AG20443 (cell line): ENCODE measurements around the gene GNG7.
A peak's percentile ranks its signal among the peaks of the same experiment; 100 is the strongest.
"Not testable (repeated sequence)": the region's sequence is repeated elsewhere in the genome, so short reads cannot be mapped to it uniquely, and the experiment has no call there.

ENCODE experiments used
- DNase-seq: peaks from one replicate; pipeline ENCODE4 v3.0.0; 2012; ENCODE audit warnings: low spot score, mixed read lengths

The GNG7 gene

GRCh38 chr19:2507109-2507508, 195.4 kb downstream of the GNG7 start:
- DNase-seq, result peak; percentile 37

DNA sequence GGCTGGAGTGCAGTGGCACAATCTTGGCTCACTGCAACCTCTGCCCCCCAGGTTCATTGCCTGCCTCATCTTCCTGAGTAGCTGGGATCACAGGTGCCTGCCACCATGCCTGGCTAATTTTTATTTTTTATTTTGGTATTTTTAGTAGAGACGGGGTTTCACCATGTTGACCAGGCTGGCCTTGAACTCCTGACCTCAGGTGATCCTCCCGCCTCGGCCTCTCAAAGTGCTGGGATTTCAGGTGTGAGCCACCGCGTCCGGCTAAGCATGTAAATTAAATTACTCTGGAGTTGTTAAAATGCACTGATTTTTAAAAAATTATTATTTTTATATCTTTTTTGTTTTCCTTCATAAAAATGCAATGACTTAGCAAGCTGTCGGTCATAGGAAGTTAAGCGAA, 195.8 kb downstream of the GNG7 start:
- DNase-seq, result not testable (repeated sequence)

- DNase-seq, result peak; percentile 88
These were observed 198.9 kb downstream of the GNG7 start for GRCh38 chr19:2503521-2504109.

GRCh38 chr19:2500841-2501261, 201.6 kb downstream of the GNG7 start:
- peak; percentile 38 for DNase-seq

DNA sequence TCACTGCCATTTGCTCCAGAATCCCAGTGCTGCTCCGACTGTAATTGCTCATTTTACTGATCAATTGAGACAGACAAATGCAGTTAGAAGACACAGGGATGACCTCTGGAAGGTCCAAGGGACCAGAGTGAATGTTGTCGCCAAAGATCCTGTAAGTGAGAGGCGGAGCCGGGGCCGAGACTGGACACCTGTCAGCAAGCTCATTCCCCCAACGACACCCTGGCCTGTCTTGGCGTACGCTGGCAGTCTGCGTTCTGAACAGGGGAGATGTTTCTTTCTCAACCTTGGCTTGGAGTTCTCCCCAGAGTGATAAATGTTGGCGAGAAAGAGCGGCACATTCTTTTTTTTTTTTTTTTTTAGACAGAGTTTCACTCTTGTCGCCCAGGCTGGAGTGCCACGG, 202.3 kb downstream of the GNG7 start:
- DNase-seq, result no peak

GRCh38 chr19:2497186-2497585, 205.3 kb downstream of the GNG7 start:
- DNase-seq, result no peak

DNA sequence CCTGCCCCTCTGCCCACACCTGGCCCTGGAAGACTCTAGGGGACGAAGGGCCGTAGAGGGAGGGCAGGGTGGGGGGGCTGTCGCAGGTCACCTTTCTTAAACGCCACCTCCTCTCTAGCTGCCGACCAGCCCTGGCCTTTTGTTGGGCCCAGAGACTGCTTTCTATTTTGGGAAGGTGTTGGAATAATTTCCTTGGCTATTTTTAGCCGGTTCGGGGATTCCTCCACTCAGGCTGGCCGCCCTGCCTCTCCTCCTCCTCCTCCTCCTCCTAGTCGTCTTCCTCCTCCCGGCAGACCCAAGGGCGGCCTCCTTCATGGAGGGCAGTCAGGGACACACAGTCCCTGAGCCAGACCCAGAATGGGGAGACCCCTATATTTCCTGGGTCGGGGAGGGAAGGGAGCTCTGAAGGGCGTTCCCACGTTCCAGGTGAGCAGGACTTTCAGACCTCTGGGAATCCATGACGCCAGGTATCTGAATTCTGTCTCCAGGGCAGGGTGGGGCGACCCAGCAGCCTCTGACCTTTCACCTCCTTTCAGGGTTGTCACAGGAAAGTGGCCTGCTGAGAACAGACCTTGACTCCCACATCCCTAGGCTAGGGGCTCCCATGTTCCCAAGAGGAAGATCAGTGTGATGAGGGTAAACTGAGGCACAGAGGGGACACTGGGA, 206.7 kb downstream of the GNG7 start:
- peak; percentile 53 for DNase-seq

DNA sequence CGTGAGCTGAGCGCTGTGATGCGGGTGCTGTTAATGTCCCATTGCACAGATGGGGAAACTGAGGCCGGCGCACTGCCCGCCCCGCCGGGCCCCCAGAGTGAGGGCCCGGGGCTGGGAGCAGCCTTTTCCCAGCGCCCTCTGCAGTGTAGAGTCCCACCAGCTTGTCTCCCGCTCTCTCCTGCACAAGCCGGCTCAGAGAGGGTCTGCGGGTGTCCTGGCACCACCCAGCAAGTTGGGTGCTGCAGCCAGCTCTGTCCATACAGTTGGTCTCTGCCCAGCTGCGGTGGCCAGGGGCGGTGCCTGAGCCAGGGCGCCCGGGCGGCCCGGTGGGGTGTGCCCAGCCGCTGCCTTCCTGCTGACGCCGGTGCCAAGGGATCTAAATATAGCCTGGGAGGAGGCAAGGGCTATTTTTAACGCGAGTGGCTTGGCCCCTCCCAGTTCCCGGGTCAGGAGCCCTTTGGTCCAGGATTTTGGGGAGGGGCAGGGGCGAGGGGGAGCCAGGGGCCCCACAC, 207.3 kb downstream of the GNG7 start:
- peak; percentile 86 for DNase-seq

DNA sequence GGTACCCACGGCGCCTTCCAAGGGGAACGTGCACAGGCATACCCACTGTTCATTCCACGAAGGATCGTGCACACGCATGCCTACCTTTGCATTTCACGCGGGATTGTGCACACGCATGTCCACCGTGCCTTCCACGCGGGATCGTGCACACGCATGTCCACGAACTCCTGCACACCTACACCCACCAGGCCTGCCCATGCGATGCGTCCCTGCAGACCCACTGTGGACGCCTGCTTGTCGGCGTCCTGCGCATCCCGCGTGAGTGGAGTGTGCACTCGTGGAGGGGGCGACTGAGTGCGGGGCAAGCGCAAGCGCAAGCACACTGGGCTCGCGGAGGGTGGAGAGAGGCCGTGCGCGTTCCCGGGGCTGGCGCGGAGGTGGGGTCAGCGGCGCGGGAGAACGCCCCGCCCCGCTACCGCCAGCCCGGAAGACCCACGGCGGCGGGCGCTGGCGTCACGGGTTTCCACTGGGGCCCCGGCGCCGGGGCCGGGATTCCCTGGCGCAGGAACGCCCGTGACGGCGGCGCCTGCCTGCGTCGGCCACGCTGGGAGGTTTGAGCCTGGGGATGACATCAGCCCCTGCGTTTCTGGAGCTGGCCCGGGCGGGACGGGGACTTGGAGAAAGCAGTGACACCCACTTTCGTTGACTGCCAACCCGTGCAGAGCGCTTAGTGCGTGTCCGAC, 207.9 kb downstream of the GNG7 start:
- peak; percentile 89 for DNase-seq

DNA sequence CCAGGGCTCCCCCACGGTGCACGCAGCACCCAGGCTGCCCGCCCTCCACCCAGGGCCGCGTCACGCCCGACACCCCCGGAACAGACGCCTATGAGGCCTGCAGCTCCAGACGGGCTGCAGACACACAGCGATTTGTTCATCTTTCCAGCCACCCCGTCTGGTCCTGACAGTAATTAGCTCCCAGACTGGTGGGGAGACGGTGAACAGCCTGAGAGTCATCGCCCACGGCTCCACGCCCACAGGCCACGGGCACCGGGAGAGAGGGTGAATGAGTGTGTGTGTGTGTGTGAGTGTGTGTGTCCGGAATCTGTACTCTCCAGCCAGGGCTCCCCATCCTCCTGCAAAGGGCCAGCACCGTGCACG, 208.4 kb downstream of the GNG7 start:
- peak; percentile 73 for DNase-seq

DNA sequence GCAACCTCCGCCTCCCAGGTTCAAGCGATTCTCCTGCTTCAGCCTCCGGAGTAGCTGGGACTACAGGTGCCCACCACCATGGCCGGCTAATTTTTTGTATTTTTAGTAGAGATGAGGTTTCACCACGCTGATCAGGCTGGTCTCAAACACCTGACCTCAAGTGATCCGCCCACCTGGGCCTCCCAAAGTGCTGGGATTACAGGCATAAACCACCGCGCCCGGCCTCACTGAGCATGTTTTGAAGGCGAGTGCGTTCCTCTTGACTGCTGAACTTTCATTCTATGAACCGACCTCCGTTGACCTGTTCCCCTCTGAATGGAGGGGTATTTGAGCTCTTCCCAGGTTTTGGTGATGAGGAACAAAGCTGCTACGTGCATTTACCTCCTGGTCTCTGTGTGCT, 209.0 kb downstream of the GNG7 start:
- not testable (repeated sequence) for DNase-seq

GRCh38 chr19:2492870-2493269, 209.6 kb downstream of the GNG7 start:
- DNase-seq, result no peak

DNA sequence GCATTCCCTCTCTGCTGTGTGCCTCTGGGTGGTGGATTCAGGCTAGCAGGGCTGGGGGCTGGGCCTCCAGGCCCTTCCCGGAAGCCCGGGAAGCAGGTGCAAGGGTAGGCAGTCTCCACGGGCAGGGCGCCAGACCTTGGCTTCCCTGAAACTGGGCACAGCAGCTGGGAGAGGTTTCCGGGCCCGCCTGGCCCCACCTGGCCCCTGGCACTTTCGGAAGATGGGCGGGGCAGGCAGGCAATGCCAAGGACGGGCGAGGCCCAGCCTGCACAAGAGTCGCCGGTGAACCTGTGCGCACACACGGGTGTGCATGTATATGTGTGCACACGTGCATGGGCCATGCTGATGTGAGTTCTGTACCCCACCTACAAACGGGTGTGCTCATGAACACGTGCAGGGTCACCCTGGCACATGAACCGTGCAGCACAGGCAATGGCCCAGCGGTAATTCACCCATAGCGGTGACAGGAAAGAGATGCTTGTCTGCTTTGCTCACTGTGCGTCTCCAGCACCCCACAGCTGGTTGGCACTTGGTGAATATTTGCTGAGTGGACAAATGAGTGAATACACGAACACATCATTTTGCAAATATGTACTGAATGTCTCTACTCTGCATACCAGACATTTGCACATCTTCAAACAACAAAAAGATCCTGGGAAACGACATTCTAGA, 211.2 kb downstream of the GNG7 start:
- peak; percentile 79 for DNase-seq

DNA sequence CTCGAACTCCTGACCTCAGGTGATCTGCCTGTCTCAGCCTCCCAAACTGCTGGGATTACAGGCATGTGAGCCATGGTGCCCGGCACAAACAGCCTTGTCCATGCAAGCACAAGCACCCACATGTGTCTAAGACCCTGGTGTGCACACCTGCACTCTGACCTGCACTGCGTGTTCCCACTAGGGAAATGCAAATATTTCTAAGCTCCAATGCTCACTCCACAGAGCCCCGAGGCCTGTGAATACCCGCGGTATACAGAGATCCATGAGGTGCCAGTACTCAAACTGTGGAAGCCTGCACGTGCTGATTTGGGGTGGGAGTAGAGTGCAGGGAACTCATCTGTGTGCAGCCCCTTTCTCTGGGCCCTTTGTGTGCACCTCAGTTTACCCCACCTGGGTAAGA, 211.8 kb downstream of the GNG7 start:
- no peak for DNase-seq

DNA sequence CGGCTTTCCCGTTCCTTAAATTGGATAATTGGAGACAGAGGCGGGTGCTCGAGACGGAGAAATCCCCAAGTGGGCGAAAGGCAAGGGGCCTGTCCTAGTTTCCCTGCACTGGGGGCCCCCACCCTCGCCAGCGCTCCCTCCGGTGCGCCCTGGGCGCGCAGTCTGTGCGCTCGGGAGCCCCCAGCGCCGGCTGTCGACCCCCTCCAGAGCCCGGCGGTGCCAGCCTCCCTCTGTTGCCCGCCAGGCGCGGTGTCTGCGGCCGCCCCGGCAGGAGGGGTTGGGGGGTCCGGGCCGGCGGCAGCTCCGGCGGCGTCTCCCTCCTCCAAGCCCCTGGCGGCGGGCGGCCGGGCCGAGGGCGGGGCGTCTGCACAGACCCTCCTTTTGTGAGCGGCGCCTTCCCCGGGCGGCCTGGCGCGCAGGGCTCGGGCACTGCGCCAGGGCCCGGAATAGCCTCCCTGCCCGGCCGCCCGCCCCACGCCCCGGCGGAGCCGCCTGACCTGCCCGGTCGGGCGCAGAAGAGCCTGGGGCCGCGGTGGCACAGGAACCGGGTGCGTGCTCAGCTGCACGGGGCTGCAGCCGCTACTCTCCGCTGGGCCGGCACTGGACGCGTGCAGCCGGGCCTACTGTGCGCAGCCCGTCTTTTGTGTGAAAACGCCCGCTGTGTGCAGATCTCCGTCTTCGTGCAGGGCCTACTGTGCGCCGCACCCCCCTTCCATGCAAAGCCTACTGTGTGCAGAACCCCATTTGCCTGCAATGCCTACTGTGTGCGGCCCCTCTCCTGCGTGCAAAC, 213.4 kb downstream of the GNG7 start:
- DNase-seq, result peak; percentile 71

DNA sequence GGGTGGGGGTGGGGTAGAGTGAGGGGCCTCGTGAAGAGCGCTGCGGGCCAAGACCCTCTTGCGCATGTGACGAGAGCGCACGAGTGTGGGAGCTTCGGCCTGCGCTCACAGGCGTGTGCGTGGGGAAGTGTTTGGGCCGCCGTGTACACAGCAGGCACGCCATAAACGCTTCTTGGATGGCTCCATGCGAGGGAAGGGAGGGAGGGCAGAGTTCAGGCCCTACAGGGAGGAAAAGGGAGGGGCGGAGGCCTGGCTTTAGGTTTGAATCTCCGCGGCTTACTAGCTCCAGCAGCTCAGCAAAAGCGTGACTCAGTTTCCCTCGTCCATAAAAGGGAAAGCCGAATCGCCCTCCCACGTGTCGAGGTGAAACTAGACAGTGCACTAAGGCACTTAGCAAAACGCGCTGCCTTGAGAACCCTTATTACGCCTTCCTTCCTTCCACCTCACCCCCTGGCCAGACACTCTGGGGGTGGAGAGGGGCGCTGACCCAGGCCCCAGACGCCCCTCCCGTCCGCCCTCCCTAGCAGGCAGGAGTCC, 214.0 kb downstream of the GNG7 start:
- DNase-seq, result no peak

- DNase-seq, result no peak
These were observed 214.7 kb downstream of the GNG7 start for GRCh38 chr19:2487842-2488241.

GRCh38 chr19:2487090-2487489, 215.4 kb downstream of the GNG7 start:
- DNase-seq, result no peak

DNA sequence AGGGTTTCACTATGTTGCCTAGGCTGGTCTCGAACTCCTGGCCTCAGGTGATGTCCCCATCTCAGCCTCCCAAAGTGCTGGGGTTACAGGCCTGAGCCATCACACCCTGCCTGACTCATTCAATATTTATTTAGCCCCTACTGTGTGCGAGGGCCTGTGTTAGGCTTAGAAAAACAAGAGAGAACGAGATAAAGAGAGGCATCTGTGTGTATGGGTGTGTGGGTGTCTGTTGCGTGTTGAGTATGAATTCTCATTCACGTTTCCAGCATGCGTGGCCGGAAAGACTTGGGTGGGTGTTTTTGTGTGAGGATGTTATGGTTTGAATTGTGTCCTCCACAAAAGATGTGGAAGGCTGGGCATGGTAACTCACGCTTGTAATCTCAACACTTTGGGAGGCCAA, 217.1 kb downstream of the GNG7 start:
- no peak for DNase-seq

DNA sequence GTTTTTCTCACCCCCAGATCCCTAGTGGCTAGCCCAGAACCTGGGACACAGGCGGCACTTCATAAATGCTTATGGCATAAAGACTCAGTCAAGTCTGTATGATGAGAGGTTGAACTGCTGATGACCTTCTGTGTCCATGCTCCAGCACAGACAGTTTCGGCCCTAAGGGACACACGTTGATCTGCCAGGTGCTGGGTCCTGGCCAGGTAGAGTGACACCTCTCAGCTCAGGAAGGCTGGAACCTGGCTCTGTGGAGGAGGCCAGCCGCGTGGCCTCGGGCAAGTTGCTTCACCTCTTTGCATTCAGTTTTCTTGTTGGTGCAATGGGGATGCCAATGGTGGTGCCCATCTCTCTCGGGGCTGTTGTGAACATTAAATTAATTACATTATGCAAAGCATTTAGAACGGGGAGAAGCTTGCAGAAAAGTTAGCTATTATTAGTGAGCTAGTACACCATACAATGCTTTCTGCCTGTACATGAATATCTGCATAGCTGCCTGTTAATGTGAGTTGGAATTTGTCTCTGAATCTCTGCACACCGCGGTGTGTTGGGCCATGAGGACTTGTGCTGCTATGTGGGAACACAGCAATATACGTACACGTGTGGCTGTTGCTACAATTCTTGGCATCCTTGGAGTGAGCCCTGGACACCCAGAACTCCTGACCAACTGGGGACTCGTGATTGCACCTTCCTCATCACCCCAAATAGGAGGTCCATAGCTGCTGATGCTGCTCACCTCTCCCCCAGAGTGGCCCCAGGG, 218.1 kb downstream of the GNG7 start:
- DNase-seq, result no peak
